Esophagus muscularis mucosa (tissue), 4 donors: Measurements from ENCODE around the gene IL2.

Source experiments
- CTCF ChIP-seq, 3 experiments: fragments of 200-600 bp in 2 of 3; fragments of 450-650 bp in 1 of 3; sonication (generic) in 2 of 3; IDR thresholded peaks; one replicate each; pipeline ENCODE4 v1.5.1; 2017 to 2019; ENCODE audit warnings: antibody characterized with exemption in 3 of 3, mild to moderate bottlenecking in 2 of 3, moderate library complexity in 1 of 3
- EP300 ChIP-seq: sonication (generic); formaldehyde crosslinking; IDR thresholded peaks from one replicate; pipeline ENCODE4 v1.6.1; 2017; ENCODE audit warnings: antibody characterized with exemption
- POLR2A ChIP-seq: fragments of 450-650 bp; IDR thresholded peaks from one replicate; pipeline ENCODE4 v1.6.1; 2017; ENCODE audit warnings: antibody characterized with exemption, moderate library complexity, mild to moderate bottlenecking, low read depth
- POLR2AphosphoS5 ChIP-seq, 2 donors: sonication (generic); formaldehyde crosslinking; IDR thresholded peaks; one replicate each; pipeline ENCODE4 v1.6.1; 2017; ENCODE audit warnings: antibody characterized with exemption in 2 of 2

GRCh38 chr4:122450847-122451246, 5.7 kb downstream of the IL2 start:
- TF ChIP-seq CTCF (IDR thresholded peaks at IDR 0.05) = no peak
- TF ChIP-seq POLR2A = no peak
- TF ChIP-seq POLR2AphosphoS5 (IDR thresholded peaks at IDR 0.05) = no peak
- TF ChIP-seq EP300 = no peak
